ENCODE results near the gene ZNF586.
"Not testable (repeated sequence)": the region's sequence is repeated elsewhere in the genome, so short reads cannot be mapped to it uniquely, and the experiment has no call there.

The ZNF586 gene

GRCh38 chr19:57769345-57770131, at the start of gene ZNF586:
TSS of gene ZNF586 (plus strand) at chr19:57769676. CDS start at chr19:57769843, 167 bp downstream.
- peak; percentile 95 for DNase-seq

GRCh38 chr19:57719901-57720519, 49.5 kb upstream of the ZNF586 start:
- no peak for DNase-seq

GRCh38 chr19:57720878-57721277, 48.6 kb upstream of the ZNF586 start:
- no peak for DNase-seq

- DNase-seq = peak; percentile 12
Measured at GRCh38 chr19:57738320-57738719, 31.2 kb upstream of the ZNF586 start.

GRCh38 chr19:57738770-57739169, 30.7 kb upstream of the ZNF586 start:
- not testable (repeated sequence) for DNase-seq

GRCh38 chr19:57746580-57747471, 22.6 kb upstream of the ZNF586 start, which contains the start of gene ZNF776:
TSS of gene ZNF776 (plus strand) at chr19:57746815. CDS start at chr19:57747059, 244 bp downstream.
- peak; percentile 92 for DNase-seq

GRCh38 chr19:57747472-57747807, 22.0 kb upstream of the ZNF586 start:
- DNase-seq = no peak

- DNase-seq = no peak
Measured at GRCh38 chr19:57748029-57748428, 21.4 kb upstream of the ZNF586 start.

GRCh38 chr19:57754091-57754673, 15.3 kb upstream of the ZNF586 start:
- no peak for DNase-seq

GRCh38 chr19:57755031-57755430, 14.4 kb upstream of the ZNF586 start:
- DNase-seq = no peak

GRCh38 chr19:57757941-57758340, 11.5 kb upstream of the ZNF586 start:
- DNase-seq = no peak

- DNase-seq = no peak
Measured at GRCh38 chr19:57759096-57759495, 10.4 kb upstream of the ZNF586 start.

- DNase-seq = no peak
Measured at GRCh38 chr19:57771417-57771816, 1.9 kb downstream of the ZNF586 start.

- DNase-seq = peak; percentile 21
Measured at GRCh38 chr19:57773488-57773887, 4.0 kb downstream of the ZNF586 start.

- no peak for DNase-seq
Measured at GRCh38 chr19:57776764-57777296, 7.4 kb downstream of the ZNF586 start.

GRCh38 chr19:57778336-57778735, 8.9 kb downstream of the ZNF586 start:
- DNase-seq = no peak

- no peak for DNase-seq
Measured at GRCh38 chr19:57779220-57779845, 9.9 kb downstream of the ZNF586 start.

- no peak for DNase-seq
Measured at GRCh38 chr19:57786286-57786685, 16.8 kb downstream of the ZNF586 start.

GRCh38 chr19:57786906-57787305, 17.4 kb downstream of the ZNF586 start:
- DNase-seq = no peak

- no peak for DNase-seq
Measured at GRCh38 chr19:57788114-57788692, 18.7 kb downstream of the ZNF586 start.

GRCh38 chr19:57789288-57789687, 19.8 kb downstream of the ZNF586 start:
- no peak for DNase-seq

- not testable (repeated sequence) for DNase-seq
Measured at GRCh38 chr19:57796580-57796979, 27.1 kb downstream of the ZNF586 start.

Measured in activated CD4-positive, alpha-beta T cell treated with anti-CD3 and anti-CD28 coated beads, Interleukin-10, Interleukin-2, amounts not matched to agents 100 ng/mL and 50 ng/mL, durations not matched to agents 16 hours and 8 hours (primary cell).